Measurements from ENCODE around the gene GPR150. TPM values are rescaled to one million over a fixed set of nuclear protein-coding genes. Genes with fewer than 3 reads are reported as not detected.

The GPR150 gene
- total and polyA plus RNA-seq, 9 of the 15 experiments (the other 6 are each of a cell fraction or from before 2014, with no cell fraction given): not detected

GRCh38 chr5:95619514-95620029, 315 bp upstream of the GPR150 start:
- no TSS peak for BruUV-seq (replicated peaks)
- WGBS (ENCODE audit: insufficient coverage, low coverage, missing lambda C conversion rate): 68% methylated on average over 19 of the region's 19 CpGs
- H3K79me2 ChIP-seq (ENCODE audit: control insufficient read depth, insufficient read depth, low read length): no peaks in the 10 kb centered on the region
- in situ Hi-C loops (cut with MboI) (no loop called here), intact Hi-C loops (cut with micrococcal nuclease) (no loop called here)
- ChIA-PET CTCF (ENCODE audit: low intra/inter-chr PET ratio) (no interaction called here), POLR2A (no interaction called here)
- H2AFZ ChIP-seq (ENCODE audit: low read depth, low read length): no peak overlapping the region
- no peaks in the 10 kb centered on the region for H3K36me3 ChIP-seq (ENCODE audit: control insufficient read depth, insufficient read depth, low read length)
- ATAC-seq (no peak), DNase-seq (ENCODE audit: extremely low read depth in 1 of 4, low spot score in 3 of 4) (no peak), FAIRE-seq (no peak)
- no peaks in the 10 kb centered on the region for H3K27me3 ChIP-seq (ENCODE audit: control insufficient read depth in 2 of 2, insufficient read depth in 2 of 2, low read length in 2 of 2)
- no peaks in the 10 kb centered on the region for H3K9me3 ChIP-seq (replicated peaks; ENCODE audit: control insufficient read depth, insufficient read depth, low read depth, low read length)
- H3K27ac ChIP-seq (ENCODE audit: extremely low read depth, low read depth, low read length): no peak overlapping the region
- H4K20me1 ChIP-seq (replicated peaks; ENCODE audit: control insufficient read depth, insufficient read depth, low read length): no peaks in the 10 kb centered on the region
- no peaks in the 10 kb centered on the region for H3K9me1 ChIP-seq (ENCODE audit: control insufficient read depth, insufficient read depth, low read length)
- no peaks in the 10 kb centered on the region; a peak in 1 of 5 replicates for H3K4me1 ChIP-seq (replicated peaks in 1 of 2; ENCODE audit: control insufficient read depth in 2 of 2, insufficient read depth in 2 of 2, low read length in 2 of 2)
- no peak overlapping the region for H3K9ac ChIP-seq (ENCODE audit: insufficient read depth in 1 of 2, low read depth in 2 of 2, low read length in 2 of 2)
- H3K4me2 ChIP-seq (ENCODE audit: insufficient read depth, low read length): no peak overlapping the region
- H3K4me3 ChIP-seq: no peak overlapping the region
- TF ChIP-seq ZNF143 (CRISPR knock-in tag; IDR thresholded peaks at IDR 0.05) (no peak), SIRT6 (IDR thresholded peaks at IDR 0.05; ENCODE audit: low read depth, low read length) (no peak), SRSF3 (IDR thresholded peaks at IDR 0.05; ENCODE audit: insufficient read depth, low read length) (no peak), FOXA3 (CRISPR knock-in tag; conservative IDR thresholded peaks at IDR 0.05 in 1 of 2, IDR thresholded peaks at IDR 0.05 in 1 of 2) (no peak), XRCC4 (IDR thresholded peaks at IDR 0.05; ENCODE audit: extremely low read depth, insufficient read depth, insufficient read length) (no peak), ZNF140 (CRISPR knock-in tag; IDR thresholded peaks at IDR 0.05) (no peak), NRF1 (conservative IDR thresholded peaks at IDR 0.05 in 1 of 2, IDR thresholded peaks at IDR 0.05 in 1 of 2) (no peak), NUFIP1 (IDR thresholded peaks at IDR 0.05; ENCODE audit: partially characterized antibody) (no peak), ZBTB7A (IDR thresholded peaks at IDR 0.05; ENCODE audit: borderline replicate concordance, control insufficient read depth, low read depth, low read length) (no peak), SMAD2 (IDR thresholded peaks at IDR 0.05; ENCODE audit: low read depth, low read length) (no peak), SAFB2 (IDR thresholded peaks at IDR 0.05; ENCODE audit: borderline replicate concordance, low read depth, low read length, severe bottlenecking) (no peak), HDAC1 (IDR thresholded peaks at IDR 0.05) (no peak), MEF2A (IDR thresholded peaks at IDR 0.05; ENCODE audit: control insufficient read depth, low read depth, low read length) (no peak), RFX7 (CRISPR knock-in tag; IDR thresholded peaks at IDR 0.05) (no peak), USF1 (CRISPR knock-in tag; IDR thresholded peaks at IDR 0.05) (no peak)
